ENCODE data around the gene CLP1.

GRCh38 chr11:57662893-57663292 is 5.3 kb downstream of the CLP1 start:
- TF ChIP-seq POLR2A (IDR thresholded peaks at IDR 0.05; ENCODE audit: low read length) (no peak), GATA1 (IDR thresholded peaks at IDR 0.05; ENCODE audit: low read depth, low read length) (no peak)
